HG03432 (cell line): ENCODE data around the gene ACTL9.

Experiments
- ATAC-seq: cut with Tn5 transposase; IDR thresholded peaks from one replicate; pipeline ENCODE4 v1.9.1; 2021; ENCODE audit warnings: mild to moderate bottlenecking, moderate library complexity; ENCODE audit not compliant: unreplicated experiment

The ACTL9 gene

DNA sequence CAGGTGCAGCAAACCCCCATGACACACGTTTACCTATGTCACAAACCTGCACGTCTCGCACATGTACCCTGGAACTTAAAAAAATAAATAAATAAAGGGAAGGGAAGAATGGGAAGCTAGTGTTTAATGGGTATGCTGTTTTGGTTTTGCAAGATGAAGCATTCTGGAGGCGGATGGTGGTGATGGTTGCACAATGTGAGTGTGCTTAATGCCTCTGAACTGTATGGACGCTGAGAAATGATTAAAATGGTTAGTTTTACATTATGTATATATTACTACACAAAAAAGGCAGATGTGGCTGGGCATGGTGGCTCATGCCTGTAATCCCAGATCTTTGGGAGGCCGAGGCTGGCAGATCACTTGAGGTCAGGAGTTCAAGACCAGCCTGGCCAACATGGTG lies 50.4 kb downstream of the ACTL9 start:
- no peak for ATAC-seq
